K562 treated with DMSO at 1 percent for 4 hours (cell line): ENCODE data around the gene TMEM143. TPM values are rescaled to one million over a fixed set of nuclear protein-coding genes. Genes with fewer than 3 reads are reported as not detected.

Experiments
- total RNA-seq: library from RNA; unstranded; fragments of 300-600 nt; gene quantifications from 2 replicates; pipeline ENCODE4 v1.2.3, GENCODE V29; 2022; ENCODE audit not compliant: insufficient read depth

TMEM143 gene
- total RNA-seq: 6.4 and 8.6 TPM in 2 replicates

DNA sequence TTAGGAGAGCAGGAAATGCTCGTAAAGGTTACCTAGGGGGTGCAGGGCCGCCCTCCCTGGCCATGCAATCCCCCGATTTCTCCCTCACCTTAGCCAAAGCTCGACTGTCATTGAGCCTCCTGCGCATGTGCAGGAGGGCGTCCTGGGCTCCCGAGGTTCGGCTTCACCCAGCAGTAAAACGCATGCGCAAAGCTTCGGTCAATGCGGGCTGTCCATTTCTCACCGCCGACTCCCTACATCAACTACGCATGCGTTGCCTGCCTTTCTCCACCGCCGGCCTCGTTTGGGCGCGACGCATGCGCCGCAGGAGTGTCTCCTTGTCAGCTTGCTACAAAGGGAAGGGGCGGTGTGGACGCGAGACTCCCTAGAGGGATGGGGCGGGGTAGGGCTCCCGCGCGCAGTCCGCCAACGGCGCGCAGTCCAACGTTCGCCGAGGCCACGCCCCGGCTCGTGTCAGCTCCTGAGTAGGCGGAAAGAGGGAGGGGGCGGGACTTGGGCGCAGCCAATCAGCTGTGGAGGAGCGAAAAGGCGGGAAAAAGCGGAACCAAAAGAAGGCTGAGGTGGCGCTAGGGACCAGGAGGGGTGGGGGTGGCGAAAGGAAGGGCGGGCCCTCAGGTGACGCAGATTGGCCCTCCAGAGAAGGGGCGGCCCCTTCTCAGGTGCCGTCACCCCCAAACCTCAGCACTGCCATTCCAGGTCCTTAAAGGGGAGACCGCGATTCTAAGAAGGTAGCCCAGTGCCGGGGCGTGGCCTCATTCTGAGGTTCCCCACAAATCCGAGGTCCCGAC is at the start of gene TMEM143, which contains the start of gene SYNGR4:
TMEM143 (minus strand) TSS at position 131 of the 788 bp plus-strand sequence; CDS start at position 111, 20 bp downstream.
SYNGR4 (plus strand) TSS at position 558 of the 788 bp plus-strand sequence. CDS start 1,476 bp downstream, outside the sequence.

GRCh38 chr19:48393559-48394330 is 30.0 kb upstream of the TMEM143 start, which contains the start of gene GRIN2D:
GRIN2D (plus strand) TSS chr19:48393668; CDS start chr19:48398393, 4,725 bp downstream.

GRCh38 chr19:48391100-48392005 is 27.6 kb upstream of the TMEM143 start, which contains the start of gene KDELR1:
KDELR1 (minus strand) TSS chr19:48391551; CDS start chr19:48391358, 193 bp downstream.

DNA sequence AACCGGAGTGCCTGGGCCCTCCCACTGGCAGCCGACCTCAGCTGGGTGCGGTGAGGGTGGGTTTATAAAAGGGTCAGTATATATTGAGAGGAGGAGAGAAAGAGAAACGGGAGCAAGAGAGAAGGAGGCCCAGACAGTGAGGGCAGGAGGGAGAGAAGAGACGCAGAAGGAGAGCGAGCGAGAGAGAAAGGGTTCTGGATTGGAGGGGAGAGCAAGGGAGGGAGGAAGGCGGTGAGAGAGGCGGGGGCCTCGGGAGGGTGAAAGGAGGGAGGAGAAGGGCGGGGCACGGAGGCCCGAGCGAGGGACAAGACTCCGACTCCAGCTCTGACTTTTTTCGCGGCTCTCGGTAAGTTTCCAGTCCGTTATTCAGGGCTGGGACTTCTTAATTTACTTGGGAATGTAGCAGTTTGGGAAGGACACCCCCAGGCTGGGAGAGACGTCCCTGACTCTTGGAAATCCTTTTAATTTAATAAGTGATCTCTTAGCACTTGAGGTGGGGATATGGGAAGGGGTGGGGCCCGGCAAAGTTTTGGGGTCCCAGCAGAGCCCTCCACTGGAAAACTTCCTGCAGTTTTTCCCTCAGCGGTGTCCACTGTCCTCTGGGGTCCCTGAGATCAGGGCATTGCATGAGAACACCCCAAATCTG is 38.4 kb downstream of the TMEM143 start, which contains the start of gene EMP3:
EMP3 (plus strand) TSS at position 288 of the 646 bp plus-strand sequence. CDS start 1,293 bp downstream, outside the sequence.

Other genes with a start within 250 kb of the TMEM143 start
- 48.3 and 60.9 TPM in 2 replicates for gene LIG1, start 193.6 kb downstream of the TMEM143 start, total RNA-seq
- 4.7 and 6.6 TPM in 2 replicates for gene ZSWIM9, start 193.3 kb downstream of the TMEM143 start, total RNA-seq
- 13.3 and 15.5 TPM in 2 replicates for gene CARD8, start 108.0 kb downstream of the TMEM143 start, total RNA-seq
- gene ZNF114, start 93.9 kb downstream of the TMEM143 start, total RNA-seq: not detected in 2 replicates
- gene EMP3, start 38.4 kb downstream of the TMEM143 start, total RNA-seq: 277 and 348 TPM in 2 replicates
- not detected in 2 replicates for gene SYNGR4, start 427 bp upstream of the TMEM143 start, total RNA-seq
- gene KDELR1, start 27.6 kb upstream of the TMEM143 start, total RNA-seq: 186 and 205 TPM in 2 replicates
- 16.0 and 21.6 TPM in 2 replicates for gene GRIN2D, start 29.7 kb upstream of the TMEM143 start, total RNA-seq
- gene GRWD1, start 82.0 kb upstream of the TMEM143 start, total RNA-seq: 15.5 and 16.7 TPM in 2 replicates
- gene KCNJ14, start 91.6 kb upstream of the TMEM143 start, total RNA-seq: 2.5 and 3.5 TPM in 2 replicates
- 33.0 and 35.3 TPM in 2 replicates for gene CYTH2, start 105.4 kb upstream of the TMEM143 start, total RNA-seq
- gene LMTK3, start 147.9 kb upstream of the TMEM143 start, total RNA-seq: 7.2 and 8.2 TPM in 2 replicates
- 1.7 and 1.9 TPM in 2 replicates for gene SULT2B1, start 188.2 kb upstream of the TMEM143 start, total RNA-seq
- gene SPACA4, start 242.8 kb upstream of the TMEM143 start, total RNA-seq: not detected in 2 replicates